ENCODE measurements around the gene CHRNB4.

CHRNB4 gene

DNA sequence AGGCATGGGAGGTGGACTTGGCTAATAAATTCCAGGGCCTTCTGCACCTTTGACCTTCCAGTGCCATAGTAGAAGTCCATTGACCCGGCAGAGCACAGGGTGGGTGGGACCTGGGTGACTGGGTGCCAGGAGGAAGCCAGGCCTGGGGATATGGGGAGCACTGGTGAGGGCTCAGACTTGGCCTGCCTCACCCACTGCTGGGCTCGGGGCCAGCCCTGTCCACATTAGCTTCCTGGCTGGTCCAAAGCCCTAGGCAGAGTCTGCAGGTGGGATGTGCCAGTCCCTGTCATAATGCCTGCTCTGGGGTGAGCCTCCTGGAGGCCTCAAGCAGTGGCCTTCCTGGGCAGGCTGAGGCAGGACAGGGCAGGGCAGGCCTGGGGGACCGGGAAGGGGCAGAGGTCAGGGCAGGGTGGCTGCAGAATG is 38.1 kb upstream of the CHRNB4 start:
- FAIRE-seq (no peak), DNase-seq (ENCODE audit: insufficient read length) (no peak)
- TF ChIP-seq POLR2AphosphoS5 (IDR thresholded peaks at IDR 0.05; ENCODE audit: low read depth, low read length) (no peak), POLR2A (IDR thresholded peaks at IDR 0.05; ENCODE audit: low read depth, low read length) (no peak), TAF1 (IDR thresholded peaks at IDR 0.05; ENCODE audit: borderline replicate concordance, low read depth, low read length) (no peak)

DNA sequence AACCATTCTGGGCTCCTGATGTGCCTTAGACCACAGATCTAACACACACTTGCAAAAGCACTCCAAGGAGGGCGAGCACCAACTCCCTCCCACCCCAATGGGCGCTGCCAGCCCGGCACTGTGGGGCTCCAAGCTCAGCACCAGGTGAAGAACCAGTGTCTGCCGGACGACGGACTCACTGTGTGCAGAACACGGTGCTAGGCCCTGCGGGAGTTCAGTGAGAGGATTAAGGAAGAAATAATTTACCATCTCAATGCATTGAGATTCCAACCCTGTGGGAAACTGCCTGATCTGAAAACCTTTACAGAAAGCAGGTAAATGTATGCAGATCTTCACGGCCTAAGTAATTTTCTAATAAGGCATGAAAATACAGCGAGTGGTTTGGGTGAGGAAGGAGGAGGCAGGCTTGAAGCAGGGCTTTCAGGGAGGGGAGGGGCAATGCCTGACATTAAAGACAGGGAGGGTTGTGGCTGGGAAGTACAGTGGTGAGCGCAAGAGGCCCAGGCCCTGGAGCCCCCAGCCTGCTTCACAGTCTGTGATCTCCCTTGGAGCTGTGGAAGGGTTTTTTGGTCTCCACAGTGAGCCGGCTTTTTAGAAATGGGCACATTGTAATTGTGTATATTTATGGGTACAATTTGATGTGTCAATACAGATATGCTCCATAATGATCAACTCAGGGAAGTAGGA is 35.6 kb upstream of the CHRNB4 start:
- DNase-seq (ENCODE audit: insufficient read length): no peak
- FAIRE-seq: no peak
- TF ChIP-seq POLR2A (IDR thresholded peaks at IDR 0.05; ENCODE audit: low read depth, low read length) (no peak), TAF1 (IDR thresholded peaks at IDR 0.05; ENCODE audit: borderline replicate concordance, low read depth, low read length) (no peak), POLR2AphosphoS5 (IDR thresholded peaks at IDR 0.05; ENCODE audit: low read depth, low read length) (no peak)

DNA sequence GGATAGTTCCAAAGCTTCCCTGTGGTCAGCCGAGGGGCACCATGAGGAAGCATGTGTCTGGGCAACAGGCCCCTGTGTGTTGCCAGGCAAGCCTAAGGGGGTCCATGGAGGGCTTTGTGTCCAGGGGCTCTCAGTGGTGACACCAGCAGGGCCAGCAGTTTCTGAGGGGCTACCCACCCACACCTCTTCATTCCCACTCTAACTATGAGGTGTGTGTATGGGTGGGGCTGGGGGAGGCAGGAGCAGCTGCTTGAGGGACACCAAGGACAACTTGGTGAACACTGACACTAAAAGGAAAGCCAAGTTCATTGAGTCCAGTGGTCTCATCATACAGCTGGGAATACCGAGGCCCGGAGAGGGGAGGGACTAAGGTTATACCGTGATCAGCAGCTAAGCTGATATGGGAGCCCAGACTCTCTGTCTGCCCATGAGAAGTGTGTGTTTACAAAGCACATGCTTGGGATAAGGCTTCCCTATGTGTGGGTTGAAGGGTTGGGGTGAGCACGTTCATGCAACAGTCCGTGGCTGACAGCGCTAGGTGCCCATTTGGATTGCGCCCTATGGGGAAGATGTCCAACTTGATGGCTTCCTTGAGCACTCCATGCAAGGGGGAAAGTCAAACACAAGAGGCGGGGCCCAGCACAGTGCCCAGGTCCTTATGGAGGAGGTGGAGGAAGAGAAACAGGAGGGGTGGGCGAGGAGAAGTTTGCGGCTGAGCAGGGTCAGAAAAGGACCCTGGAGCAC is 34.8 kb upstream of the CHRNB4 start:
- no peak for DNase-seq (ENCODE audit: insufficient read length)
- no peak for TF ChIP-seq POLR2AphosphoS5 (IDR thresholded peaks at IDR 0.05; ENCODE audit: low read depth, low read length)
- TF ChIP-seq TAF1 (IDR thresholded peaks at IDR 0.05; ENCODE audit: borderline replicate concordance, low read depth, low read length): no peak
- no peak for FAIRE-seq

DNA sequence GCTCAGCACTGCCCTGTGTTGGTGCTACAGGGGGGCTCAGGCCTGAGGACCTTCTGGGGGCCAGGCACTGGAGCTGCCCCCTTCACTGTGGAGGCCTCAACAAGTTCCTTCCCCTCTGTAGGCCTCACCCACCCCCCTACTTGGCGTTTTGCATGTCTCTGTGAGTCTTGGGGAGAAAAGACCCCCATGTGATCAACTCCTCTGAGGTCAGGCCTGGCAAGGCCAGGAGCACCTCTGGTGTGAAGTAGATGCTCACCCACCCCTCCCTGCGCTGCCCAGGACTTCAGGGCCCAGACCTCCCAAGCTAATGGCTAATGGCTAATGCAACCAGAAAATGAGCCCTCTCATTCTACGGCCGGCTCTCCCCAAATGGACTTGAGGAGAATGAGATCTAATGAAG is 34.2 kb upstream of the CHRNB4 start:
- no peak for DNase-seq (ENCODE audit: insufficient read length)
- FAIRE-seq: no peak
- TF ChIP-seq TAF1 (IDR thresholded peaks at IDR 0.05; ENCODE audit: borderline replicate concordance, low read depth, low read length) (no peak), POLR2A (IDR thresholded peaks at IDR 0.05; ENCODE audit: low read depth, low read length) (no peak), POLR2AphosphoS5 (IDR thresholded peaks at IDR 0.05; ENCODE audit: low read depth, low read length) (no peak)

DNA sequence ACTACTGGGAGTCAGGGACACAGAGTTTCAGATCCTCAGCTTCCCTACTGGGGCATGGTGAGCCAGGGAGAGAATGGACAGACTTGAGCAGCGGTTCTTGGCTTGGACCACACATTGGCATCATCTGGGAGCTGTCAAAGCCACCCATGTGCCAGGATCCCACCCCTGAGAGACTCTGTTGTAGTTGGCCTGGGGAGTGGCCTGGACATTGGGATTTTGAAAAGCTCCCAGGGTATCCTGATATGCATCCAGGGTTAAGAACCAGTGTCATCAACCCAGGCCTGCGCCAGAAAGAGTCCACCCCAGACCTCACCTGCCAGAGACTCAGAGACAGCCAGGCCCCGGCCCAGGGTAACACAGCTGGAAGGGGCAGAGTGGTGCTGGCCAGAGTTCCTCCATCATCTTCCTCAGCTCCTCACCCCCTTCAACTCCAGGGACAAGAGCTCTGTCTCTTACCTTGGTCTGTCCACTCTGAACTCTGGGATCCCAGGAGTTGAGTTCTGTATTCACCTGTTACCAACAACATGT is 33.0 kb upstream of the CHRNB4 start:
- TF ChIP-seq POLR2A (IDR thresholded peaks at IDR 0.05; ENCODE audit: low read depth, low read length) (no peak), POLR2AphosphoS5 (IDR thresholded peaks at IDR 0.05; ENCODE audit: low read depth, low read length) (no peak), TAF1 (IDR thresholded peaks at IDR 0.05; ENCODE audit: borderline replicate concordance, low read depth, low read length) (no peak)
- DNase-seq (ENCODE audit: insufficient read length) (no peak), FAIRE-seq (no peak)

DNA sequence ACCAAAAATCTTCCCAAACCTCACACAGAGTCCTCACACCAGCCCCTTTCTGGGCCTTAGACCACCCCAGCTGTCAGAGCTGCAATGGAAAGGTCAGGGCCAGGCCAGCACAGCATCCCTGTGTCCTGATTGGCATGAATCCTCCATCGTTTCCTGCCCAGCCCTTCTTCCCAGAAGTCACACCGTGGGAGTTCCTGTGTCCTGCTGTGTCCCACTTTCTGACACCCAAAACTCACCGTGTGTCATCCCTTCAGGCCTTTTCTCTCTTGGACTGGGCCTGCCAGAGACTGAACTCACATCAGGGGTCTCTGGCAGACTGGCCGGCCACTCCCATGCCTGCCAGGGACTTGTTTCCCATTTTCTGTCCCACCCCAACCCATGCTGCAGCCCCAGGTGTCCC is 32.5 kb upstream of the CHRNB4 start:
- no peak for FAIRE-seq
- no peak for DNase-seq (ENCODE audit: insufficient read length)
- no peak for TF ChIP-seq POLR2AphosphoS5 (IDR thresholded peaks at IDR 0.05; ENCODE audit: low read depth, low read length)
- no peak for TF ChIP-seq POLR2A (IDR thresholded peaks at IDR 0.05; ENCODE audit: low read depth, low read length)
- TF ChIP-seq TAF1 (IDR thresholded peaks at IDR 0.05; ENCODE audit: borderline replicate concordance, low read depth, low read length): no peak

DNA sequence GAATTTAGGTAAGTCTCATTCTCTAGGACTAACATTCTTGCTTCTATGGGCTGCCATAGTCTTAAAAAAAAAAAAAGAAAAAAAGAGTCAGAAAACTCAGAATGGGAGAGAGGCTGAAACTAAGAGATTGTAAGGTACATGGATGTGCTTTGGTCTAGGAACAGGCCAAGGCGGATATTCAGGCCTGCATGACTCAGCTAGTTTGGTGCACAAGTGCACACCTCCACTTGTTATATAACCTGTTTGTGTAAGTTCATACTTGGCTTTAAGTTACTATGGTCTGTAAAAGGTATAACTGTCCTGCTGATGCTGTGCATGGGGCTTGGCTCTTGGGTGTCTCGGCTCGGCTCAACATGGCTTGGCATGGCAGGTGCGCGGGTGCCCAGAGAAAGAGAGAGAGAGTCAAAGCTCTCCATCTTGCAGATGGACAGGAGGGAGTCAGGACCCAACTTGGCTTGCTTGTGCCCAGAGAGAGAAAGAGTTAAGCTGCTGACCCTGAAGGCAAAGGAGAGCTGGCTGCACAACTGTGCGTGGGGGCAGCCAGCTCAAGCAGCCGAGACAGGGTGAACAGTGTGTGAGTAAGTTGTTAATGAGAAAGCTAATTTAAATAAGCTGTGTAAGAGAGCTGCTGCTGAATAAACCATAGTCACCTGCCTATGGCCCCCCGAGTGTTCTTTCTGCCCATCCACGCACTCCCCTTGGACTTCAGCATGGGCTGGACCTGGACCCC is 31.4 kb upstream of the CHRNB4 start:
- DNase-seq (ENCODE audit: insufficient read length) (no peak), FAIRE-seq (no peak)
- TF ChIP-seq TAF1 (IDR thresholded peaks at IDR 0.05; ENCODE audit: borderline replicate concordance, low read depth, low read length) (no peak), POLR2A (IDR thresholded peaks at IDR 0.05; ENCODE audit: low read depth, low read length) (no peak), POLR2AphosphoS5 (IDR thresholded peaks at IDR 0.05; ENCODE audit: low read depth, low read length) (no peak)

DNA sequence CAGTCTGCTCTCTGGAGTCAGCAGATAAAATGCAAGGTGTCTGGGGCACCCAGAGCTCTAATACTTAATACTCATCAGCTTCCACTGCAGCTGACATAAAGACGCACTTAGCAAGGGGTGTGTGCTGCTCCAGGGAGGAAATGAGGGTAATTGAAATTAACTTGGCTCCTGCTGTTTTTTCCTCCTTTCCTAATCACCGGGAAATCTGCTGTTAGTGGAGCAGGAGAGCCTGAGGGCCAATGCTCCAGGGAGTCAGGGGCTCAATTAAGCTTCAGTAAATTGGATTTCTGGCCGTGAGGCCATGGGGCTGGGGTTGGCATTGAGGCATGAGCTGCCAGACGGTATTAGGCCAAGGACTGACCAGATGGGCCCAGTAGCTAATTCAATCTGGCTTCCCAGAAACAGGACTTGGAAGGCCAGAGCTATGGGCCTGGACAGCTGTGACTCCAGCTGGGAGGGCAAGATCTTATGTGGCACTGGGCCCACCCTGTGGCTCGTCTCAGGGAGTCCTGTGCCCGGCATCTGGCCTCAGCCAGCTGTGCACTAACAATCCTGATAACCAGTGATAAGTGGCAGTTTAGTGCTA is 30.7 kb upstream of the CHRNB4 start:
- no peak for FAIRE-seq
- no peak for DNase-seq (ENCODE audit: insufficient read length)
- TF ChIP-seq TAF1 (IDR thresholded peaks at IDR 0.05; ENCODE audit: borderline replicate concordance, low read depth, low read length): no peak
- no peak for TF ChIP-seq POLR2AphosphoS5 (IDR thresholded peaks at IDR 0.05; ENCODE audit: low read depth, low read length)
- no peak for TF ChIP-seq POLR2A (IDR thresholded peaks at IDR 0.05; ENCODE audit: low read depth, low read length)

DNA sequence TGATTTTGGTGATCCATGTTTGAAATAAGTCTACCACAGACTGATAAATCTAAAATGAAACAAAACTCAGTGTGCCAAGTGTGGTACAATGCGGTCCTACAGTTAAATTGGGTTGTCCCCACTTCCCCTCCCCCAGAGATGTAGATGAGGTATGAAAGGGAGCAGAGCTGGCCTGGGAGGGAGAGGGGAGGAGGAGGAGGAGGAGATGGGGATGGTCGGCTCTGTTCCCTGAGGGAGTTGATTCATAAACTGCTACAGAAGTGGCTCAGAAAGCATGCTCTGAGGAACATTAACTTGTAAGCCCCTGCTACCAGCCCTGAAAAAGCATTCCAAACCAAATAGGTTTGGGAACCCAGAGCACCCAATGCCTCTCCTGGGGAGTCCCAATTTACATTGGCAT is 28.0 kb upstream of the CHRNB4 start:
- TF ChIP-seq POLR2AphosphoS5 (IDR thresholded peaks at IDR 0.05; ENCODE audit: low read depth, low read length): no peak
- no peak for TF ChIP-seq POLR2A (IDR thresholded peaks at IDR 0.05; ENCODE audit: low read depth, low read length)
- no peak for TF ChIP-seq TAF1 (IDR thresholded peaks at IDR 0.05; ENCODE audit: borderline replicate concordance, low read depth, low read length)
- FAIRE-seq (no peak), DNase-seq (ENCODE audit: insufficient read length) (no peak)

DNA sequence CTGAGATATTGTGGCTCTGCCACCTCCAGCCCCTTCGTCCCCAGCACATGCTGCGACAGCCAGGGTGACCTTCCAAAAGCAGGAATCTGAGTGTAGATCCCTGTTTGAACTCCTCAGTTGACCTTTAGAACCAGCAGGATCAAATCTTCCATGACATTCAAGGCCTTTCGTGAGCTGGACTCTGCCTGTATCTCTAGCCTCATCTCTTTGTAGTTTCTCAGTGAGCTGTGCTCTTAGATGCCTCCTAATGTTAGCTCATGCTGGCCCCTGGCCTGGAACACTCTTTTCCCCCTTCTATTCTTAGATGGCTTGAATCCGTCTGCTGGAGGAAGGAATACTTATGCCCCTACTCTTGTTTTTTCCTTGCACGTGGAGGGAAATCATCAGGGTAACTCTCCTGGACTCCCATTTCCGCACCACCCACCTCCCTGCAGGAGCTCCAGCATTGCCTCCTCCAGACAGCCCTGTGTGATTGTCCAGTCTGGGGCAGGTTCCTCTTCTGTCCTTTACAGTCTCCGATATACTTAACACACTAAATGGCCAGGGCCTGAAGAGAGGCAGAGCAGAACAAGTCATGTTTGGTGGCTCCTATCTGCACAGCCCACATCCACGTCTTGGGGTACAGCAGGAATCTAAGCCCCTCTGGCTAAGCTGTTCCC is 26.7 kb upstream of the CHRNB4 start:
- DNase-seq (ENCODE audit: insufficient read length): no peak
- no peak for FAIRE-seq
- TF ChIP-seq POLR2A (IDR thresholded peaks at IDR 0.05; ENCODE audit: low read depth, low read length) (no peak), POLR2AphosphoS5 (IDR thresholded peaks at IDR 0.05; ENCODE audit: low read depth, low read length) (no peak), TAF1 (IDR thresholded peaks at IDR 0.05; ENCODE audit: borderline replicate concordance, low read depth, low read length) (no peak)

DNA sequence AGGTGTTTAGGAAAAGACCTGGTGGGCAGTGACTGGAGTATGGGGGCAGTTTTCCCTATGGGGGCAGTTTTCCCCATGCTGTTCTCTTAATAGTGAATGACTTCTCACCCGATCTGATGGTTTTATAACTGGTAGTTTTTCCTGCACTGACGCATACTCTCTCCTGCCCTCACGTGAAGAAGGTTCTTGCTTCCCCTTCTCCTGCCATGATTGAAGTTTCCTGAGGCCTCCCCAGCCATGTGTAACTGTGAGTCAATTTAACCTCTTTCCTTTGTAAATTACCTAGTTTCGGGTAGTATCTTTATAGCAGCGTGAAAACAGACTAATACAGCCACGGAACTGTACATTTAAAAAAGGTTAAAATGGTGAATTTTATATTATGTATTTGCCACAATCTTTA is 25.0 kb upstream of the CHRNB4 start:
- no peak for FAIRE-seq
- TF ChIP-seq POLR2AphosphoS5 (IDR thresholded peaks at IDR 0.05; ENCODE audit: low read depth, low read length): no peak
- no peak for TF ChIP-seq POLR2A (IDR thresholded peaks at IDR 0.05; ENCODE audit: low read depth, low read length)
- TF ChIP-seq TAF1 (IDR thresholded peaks at IDR 0.05; ENCODE audit: borderline replicate concordance, low read depth, low read length): no peak
- DNase-seq (ENCODE audit: insufficient read length): no peak
